Mucosa of rectum (tissue), 2 donors: Measurements from ENCODE around the gene CCDC40.
"Not testable (repeated sequence)": the region's sequence is repeated elsewhere in the genome, so short reads cannot be mapped to it uniquely, and the experiment has no call there.

Experiments used
- H3K27ac ChIP-seq, 2 donors: one replicate each; pipeline ENCODE4 v1.7.0; 2013; ENCODE audit warnings: inconsistent platforms in 2 of 2, low read depth in 2 of 2, low read length in 2 of 2
- H3K27me3 ChIP-seq, 2 donors: one replicate each; pipeline ENCODE4 v1.7.0; 2013; ENCODE audit warnings: low read length in 2 of 2; ENCODE audit not compliant: control insufficient read depth in 2 of 2, insufficient read depth in 2 of 2
- H3K36me3 ChIP-seq, 2 donors: one replicate each; pipeline ENCODE4 v1.7.0; 2013; ENCODE audit warnings: low read length in 2 of 2; ENCODE audit not compliant: control insufficient read depth in 2 of 2, insufficient read depth in 2 of 2
- H3K4me1 ChIP-seq, 2 donors: one replicate each; pipeline ENCODE4 v1.7.0; 2013; ENCODE audit warnings: low read length in 2 of 2, mild to moderate bottlenecking in 1 of 2; ENCODE audit not compliant: control insufficient read depth in 2 of 2, insufficient read depth in 2 of 2
- H3K4me3 ChIP-seq, 2 donors: one replicate each; pipeline ENCODE4 v1.7.0; 2013; ENCODE audit warnings: low read length in 2 of 2
- H3K9ac ChIP-seq, 2 donors: one replicate each; pipeline ENCODE4 v1.7.0; 2013; ENCODE audit warnings: low read length in 2 of 2, low read depth in 1 of 2, mild to moderate bottlenecking in 1 of 2
- H3K9me3 ChIP-seq, 2 donors: one replicate each; pipeline ENCODE4 v1.7.0; 2013; ENCODE audit warnings: low read length in 2 of 2; ENCODE audit not compliant: control insufficient read depth in 2 of 2
- donor health status: healthy.
- donor health status: Normal muscosa, but diverticular disease.

Gene CCDC40

DNA sequence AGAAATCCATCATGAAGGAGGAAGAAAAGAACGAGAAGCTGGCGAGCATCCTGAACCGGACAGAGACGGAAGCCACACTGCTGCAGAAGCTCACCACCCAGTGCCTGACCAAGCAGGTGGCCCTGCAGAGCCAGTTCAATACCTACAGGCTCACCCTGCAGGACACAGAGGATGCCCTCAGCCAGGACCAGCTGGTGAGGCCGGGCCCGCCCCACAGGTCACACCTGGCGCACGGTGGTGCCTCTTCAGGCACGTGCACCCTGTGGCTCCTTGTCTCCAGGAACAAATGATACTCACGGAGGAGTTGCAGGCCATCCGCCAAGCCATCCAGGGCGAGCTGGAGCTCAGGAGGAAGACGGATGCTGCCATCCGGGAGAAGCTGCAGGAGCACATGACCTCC lies 45.2 kb downstream of the CCDC40 start:
- Histone ChIP-seq H3K4me3 (no peak overlapping the region), H3K4me1 (no peaks in the 10 kb centered on the region), H3K27me3 (no peaks in the 10 kb centered on the region), H3K9me3 (no peaks in the 10 kb centered on the region), H3K9ac (no peak overlapping the region), H3K27ac (no peak overlapping the region), H3K36me3 (no peaks in the 10 kb centered on the region)

- H3K9ac ChIP-seq = no peak overlapping the region
- H3K27me3 ChIP-seq = no peaks in the 10 kb centered on the region
- no peaks in the 10 kb centered on the region for H3K4me1 ChIP-seq
- no peaks in the 10 kb centered on the region for H3K36me3 ChIP-seq
- no peak overlapping the region for H3K4me3 ChIP-seq
- H3K9me3 ChIP-seq = no peaks in the 10 kb centered on the region
- H3K27ac ChIP-seq = no peak overlapping the region
These were observed 46.1 kb downstream of the CCDC40 start for GRCh38 chr17:80082403-80083135.

GRCh38 chr17:80083136-80083661 lies 46.8 kb downstream of the CCDC40 start:
- no peaks in the 10 kb centered on the region for H3K9me3 ChIP-seq
- no peaks in the 10 kb centered on the region for H3K36me3 ChIP-seq
- no peak overlapping the region for H3K9ac ChIP-seq
- no peak overlapping the region for H3K4me3 ChIP-seq
- H3K4me1 ChIP-seq = no peaks in the 10 kb centered on the region
- H3K27ac ChIP-seq = no peak overlapping the region
- no peaks in the 10 kb centered on the region for H3K27me3 ChIP-seq

DNA sequence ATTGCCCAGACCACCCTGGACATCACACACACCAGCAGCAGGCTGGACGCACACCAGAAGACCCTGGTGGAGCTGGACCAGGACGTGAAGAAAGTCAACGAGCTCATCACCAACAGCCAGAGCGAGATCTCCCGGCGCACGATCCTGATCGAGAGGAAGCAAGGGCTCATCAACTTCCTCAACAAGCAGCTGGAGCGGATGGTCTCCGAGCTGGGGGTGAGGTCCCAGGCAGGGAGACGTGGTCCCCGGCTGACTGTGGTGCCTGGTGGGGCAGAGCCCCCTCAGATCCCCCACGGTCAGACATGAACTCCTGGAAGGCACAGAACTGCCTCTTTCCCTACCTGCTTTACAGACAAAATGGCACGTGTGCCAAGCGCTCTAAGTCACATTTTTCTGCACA lies 48.3 kb downstream of the CCDC40 start:
- no peak overlapping the region for H3K4me3 ChIP-seq
- no peaks in the 10 kb centered on the region for H3K4me1 ChIP-seq
- no peaks in the 10 kb centered on the region for H3K36me3 ChIP-seq
- H3K9ac ChIP-seq = no peak overlapping the region
- H3K27me3 ChIP-seq = no peaks in the 10 kb centered on the region
- H3K27ac ChIP-seq = no peak overlapping the region
- H3K9me3 ChIP-seq = no peaks in the 10 kb centered on the region

- no peak overlapping the region for H3K27ac ChIP-seq
These were observed 49.6 kb downstream of the CCDC40 start for GRCh38 chr17:80086081-80086480.

DNA sequence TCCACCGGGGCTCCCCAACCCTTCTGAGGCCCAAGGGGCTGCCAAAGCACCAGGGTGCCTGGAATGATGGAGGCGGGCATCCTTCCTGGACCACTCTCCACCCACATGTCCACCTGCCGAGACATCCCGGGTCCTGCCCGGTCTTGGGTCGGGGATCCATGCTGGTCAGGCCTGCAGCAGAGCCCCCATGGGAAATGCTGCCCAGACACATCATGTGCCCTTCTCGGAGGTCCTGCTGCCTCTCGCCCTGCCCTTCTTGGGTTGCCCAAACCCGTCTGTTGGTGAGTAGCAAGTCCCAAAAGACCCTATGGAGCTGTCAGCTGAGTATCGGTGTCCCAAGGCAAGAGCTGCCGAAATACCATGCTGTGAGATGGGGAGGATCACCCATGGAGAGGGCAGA lies 50.2 kb downstream of the CCDC40 start:
- Histone ChIP-seq H3K36me3 (no peaks in the 10 kb centered on the region), H3K4me1 (no peaks in the 10 kb centered on the region), H3K27ac (no peak overlapping the region), H3K9me3 (no peaks in the 10 kb centered on the region), H3K27me3 (no peaks in the 10 kb centered on the region), H3K9ac (no peak overlapping the region), H3K4me3 (no peak overlapping the region)

More at GRCh38 chr17:80086081-80086480, 49.6 kb downstream of the CCDC40 start:
- Histone ChIP-seq H3K4me1 (no peaks in the 10 kb centered on the region), H3K4me3 (no peak overlapping the region), H3K36me3 (no peaks in the 10 kb centered on the region), H3K27me3 (no peaks in the 10 kb centered on the region), H3K9ac (no peak overlapping the region), H3K9me3 (no peaks in the 10 kb centered on the region)

DNA sequence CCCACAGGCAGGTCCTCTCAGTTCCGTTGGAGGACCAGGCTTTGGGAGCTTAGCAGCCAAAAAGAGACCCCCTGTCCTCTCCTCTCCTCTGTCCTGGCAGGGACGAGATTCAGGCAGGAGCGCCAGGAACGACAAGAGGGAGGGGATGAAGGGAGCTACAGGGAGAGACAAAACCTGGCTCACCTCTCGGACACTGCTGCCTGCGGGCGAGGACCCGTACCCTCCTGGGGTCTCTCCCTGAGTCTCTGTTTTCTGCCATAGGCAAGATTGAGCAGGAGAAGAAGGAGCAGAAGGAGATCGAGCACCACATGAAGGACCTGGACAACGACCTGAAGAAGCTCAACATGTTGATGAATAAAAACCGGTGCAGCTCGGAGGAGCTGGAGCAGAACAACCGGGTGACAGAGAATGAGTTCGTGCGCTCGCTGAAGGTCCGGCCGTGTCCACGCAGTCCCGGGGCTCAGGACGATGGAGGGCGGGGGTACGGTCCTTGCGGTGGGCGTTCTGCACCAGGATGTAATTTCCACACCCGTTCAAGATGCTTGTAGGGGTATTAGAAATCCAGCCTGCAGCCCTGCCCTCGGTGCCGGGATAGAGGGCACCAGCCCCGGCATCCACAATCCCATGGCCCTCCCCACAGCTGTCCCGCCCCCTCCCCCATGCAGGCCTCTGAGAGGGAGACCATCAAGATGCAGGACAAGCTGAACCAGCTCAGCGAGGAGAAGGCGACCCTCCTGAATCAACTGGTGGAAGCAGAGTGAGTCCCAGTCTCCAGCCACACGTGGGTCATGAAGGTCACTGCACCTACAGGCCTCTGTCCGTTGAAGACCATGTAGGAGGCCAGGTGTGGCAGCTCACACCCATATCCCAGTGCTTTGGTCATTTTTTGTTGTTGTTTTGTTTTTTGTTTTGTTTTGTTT lies 51.2 kb downstream of the CCDC40 start:
- no peaks in the 10 kb centered on the region for H3K9me3 ChIP-seq
- H3K4me3 ChIP-seq = no peak overlapping the region
- H3K27ac ChIP-seq = no peak overlapping the region
- H3K9ac ChIP-seq = no peak overlapping the region
- H3K27me3 ChIP-seq = no peaks in the 10 kb centered on the region
- H3K36me3 ChIP-seq = no peaks in the 10 kb centered on the region
- no peaks in the 10 kb centered on the region for H3K4me1 ChIP-seq

- H3K9ac ChIP-seq = no peak overlapping the region
- no peak overlapping the region for H3K27ac ChIP-seq
- H3K4me1 ChIP-seq = no peaks in the 10 kb centered on the region
- H3K36me3 ChIP-seq = no peaks in the 10 kb centered on the region
- H3K4me3 ChIP-seq = no peak overlapping the region
- no peaks in the 10 kb centered on the region for H3K27me3 ChIP-seq
- H3K9me3 ChIP-seq = no peaks in the 10 kb centered on the region
These were observed 53.3 kb downstream of the CCDC40 start for GRCh38 chr17:80089762-80090161.

DNA sequence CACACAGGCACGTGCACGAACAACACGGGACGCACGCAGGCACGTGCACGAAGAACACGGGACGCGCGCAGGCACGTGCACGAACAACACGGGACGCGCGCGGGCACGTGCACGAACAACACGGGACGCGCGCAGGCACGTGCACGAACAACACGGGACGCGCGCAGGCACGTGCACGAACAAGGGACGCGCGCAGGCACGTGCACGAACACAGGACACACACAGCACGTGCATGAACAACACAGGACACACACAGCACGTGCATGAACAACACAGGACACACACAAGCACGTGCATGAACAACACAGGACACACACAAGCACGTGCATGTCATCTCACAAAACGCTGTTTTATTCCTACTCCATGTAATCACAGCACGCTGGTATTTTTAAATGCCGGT lies 53.7 kb downstream of the CCDC40 start:
- not testable (repeated sequence) for H3K4me3 ChIP-seq, H3K9ac ChIP-seq, H3K4me1 ChIP-seq, H3K27ac ChIP-seq, H3K9me3 ChIP-seq, H3K27me3 ChIP-seq, H3K36me3 ChIP-seq

- Histone ChIP-seq H3K9me3 (no peaks in the 10 kb centered on the region), H3K4me3 (no peak overlapping the region), H3K9ac (no peak overlapping the region), H3K27ac (no peak overlapping the region), H3K36me3 (no peaks in the 10 kb centered on the region), H3K4me1 (no peaks in the 10 kb centered on the region), H3K27me3 (no peaks in the 10 kb centered on the region)
These were observed 54.9 kb downstream of the CCDC40 start for GRCh38 chr17:80091376-80091775.
